SH-SY5Y (cell line): ENCODE measurements around the gene SLC4A1.
A peak's percentile ranks its signal among the peaks of the same experiment; 100 is the strongest.

Source experiments
- GATA2 ChIP-seq: IDR thresholded peaks from 2 replicates; pipeline ENCODE4 v1.6.1; 2011; ENCODE audit warnings: mild to moderate bottlenecking, low read depth, low read length
- GATA3 ChIP-seq: IDR thresholded peaks from 2 replicates; pipeline ENCODE4 v1.6.1; 2011; ENCODE audit warnings: low read depth, mild to moderate bottlenecking, low read length, moderate library complexity

SLC4A1 gene

DNA sequence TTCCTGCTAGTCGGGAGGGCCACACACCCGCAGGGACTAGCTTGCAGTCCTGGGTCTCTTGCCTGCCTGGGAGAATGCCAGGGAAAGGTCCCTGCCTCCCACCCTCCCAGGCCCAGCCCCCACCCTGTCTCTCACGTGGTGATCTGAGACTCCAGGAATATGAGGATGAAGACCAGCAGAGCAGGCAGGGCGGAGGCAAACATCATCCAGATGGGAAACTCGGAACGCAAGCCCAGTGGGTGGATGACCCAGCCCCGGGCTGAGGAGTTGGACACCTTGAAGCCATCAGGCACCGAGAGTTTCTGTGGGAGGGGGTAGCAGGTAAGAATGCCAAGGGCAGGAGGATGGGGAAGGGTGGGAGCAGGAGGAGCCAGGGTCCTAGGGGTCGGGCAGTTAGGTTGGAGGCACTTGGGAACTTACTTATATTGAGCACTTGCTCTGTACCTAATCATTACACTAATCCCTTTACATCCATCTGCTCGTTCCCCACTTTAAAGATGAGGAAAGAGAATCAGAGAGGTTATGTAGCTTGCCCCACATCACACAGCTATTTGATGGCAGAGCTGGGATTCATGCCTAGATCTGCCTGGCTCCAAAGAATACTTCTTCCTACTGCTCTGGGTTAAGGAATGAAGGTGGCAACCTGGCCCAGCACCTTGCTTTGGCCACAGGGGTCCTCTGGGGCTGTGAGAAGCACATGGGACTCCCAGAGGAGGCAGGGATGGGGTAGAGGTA lies 13.4 kb downstream of the SLC4A1 start:
- no peak for TF ChIP-seq GATA3
- TF ChIP-seq GATA2: no peak

DNA sequence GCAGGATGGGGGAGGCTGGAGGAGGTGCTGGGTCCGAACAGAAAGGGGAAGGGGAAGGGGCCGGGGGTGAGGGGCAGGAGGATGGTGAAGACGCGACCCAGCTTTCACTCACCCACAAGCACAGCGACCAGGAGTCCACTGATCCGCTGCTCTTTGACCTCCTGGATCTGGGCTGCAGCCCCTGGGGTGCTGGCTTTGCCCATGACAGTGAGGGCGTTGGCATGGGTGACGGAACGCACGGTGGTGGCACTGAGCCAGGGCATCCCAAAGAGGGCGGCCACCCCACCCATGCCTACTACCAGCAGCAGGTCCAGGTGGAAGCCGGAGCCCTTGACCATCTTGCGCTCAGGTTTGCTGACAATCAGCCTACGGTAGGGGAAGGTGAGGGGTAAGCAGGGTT lies 14.9 kb downstream of the SLC4A1 start:
- TF ChIP-seq GATA3: no peak
- TF ChIP-seq GATA2: no peak

DNA sequence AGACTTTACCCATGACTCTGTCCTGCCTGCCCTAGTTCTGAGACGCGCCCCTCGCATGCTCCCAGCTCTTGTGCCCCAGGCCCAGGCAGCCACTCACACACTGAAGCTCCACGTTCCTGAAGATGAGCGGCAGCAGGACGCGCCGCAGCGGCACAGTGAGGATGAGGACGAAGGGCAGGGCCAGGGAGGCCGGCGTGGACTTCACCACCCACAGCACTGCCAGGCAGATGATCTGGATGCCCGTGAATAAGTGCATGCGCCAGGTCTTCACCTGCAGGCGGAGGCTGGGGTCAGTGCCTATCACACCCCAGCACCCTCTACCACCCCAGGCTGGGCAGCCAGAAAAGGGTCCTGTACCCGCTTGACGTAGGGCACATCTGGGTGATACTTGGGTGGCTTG lies 16.9 kb downstream of the SLC4A1 start:
- no peak for TF ChIP-seq GATA2

DNA sequence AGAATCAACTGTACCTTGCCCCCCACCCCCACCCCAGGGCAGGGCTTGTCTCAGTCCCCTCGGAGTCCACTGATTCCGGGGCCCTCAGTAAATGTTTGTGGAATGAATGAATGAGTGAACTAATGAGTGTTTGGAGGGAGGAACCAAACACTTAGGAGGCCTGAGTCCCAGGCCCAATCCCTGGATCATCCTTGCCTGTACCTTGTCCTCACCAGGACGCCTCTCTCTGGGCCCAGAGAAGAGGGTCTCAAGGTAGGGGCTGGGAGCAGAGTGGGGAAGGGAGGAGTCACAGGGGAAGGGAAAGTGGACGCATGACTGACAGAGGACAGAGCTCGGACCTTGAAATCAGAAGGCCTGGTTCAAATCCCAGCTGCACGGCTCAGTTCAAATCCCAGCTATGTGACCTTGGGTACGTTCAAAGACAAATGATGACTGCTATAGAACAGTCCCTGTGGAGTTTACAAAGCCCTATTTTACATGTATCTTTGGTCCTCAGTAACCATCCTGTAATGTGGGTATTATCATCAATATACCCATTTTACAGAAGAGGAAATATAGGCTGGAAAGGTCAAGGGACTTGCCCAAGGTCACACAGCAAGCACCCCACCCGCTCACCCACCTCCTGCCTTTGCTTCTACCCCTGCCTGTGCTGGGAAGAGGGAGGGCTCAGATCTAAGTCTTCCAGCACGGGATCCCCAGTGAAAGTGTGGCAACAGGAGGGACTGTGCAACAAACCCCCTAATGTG lies 18.3 kb downstream of the SLC4A1 start:
- TF ChIP-seq GATA3 (no peak), GATA2 (no peak)

DNA sequence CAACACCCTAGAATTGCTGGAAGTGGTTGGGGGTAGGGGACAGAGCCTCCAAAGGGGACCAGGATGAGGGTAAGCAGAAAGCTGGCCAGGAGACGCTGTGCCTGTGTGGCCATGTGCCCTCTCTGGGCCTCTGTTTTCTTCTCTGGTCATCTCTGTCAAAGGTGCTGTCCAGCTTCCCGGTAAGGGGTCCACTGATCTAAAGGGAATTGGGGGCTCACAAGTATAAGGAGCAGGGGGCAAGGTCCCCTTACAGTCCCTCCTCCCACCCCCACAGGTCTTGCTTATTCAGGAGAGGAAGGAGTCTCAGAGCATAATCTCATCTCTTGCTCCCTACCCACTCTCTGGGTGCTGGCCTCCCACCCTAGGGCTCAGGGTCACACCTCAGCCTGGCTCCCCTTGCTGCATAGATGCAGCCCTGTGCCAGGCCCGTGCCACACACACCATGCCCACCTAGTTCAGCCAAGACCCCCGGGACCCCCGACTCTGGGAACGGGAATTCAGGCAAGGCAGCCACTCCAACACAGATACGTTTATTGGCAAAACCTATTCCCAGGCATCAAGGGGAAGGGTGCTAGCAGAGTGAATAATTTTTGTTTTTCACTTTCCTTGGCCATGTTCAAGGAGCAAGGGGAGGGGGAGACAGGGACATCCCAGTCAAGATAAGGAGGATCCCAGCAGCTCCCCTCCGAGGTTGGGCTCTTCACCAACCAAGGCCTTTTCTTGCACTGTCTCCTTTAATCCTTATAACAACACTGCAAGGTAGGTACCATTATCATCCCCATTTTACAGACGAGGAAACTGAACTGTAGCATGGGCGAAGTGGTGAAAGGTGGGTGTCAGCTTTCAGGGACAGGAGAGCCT lies 19.8 kb downstream of the SLC4A1 start:
- TF ChIP-seq GATA3 (no peak), GATA2 (no peak)

DNA sequence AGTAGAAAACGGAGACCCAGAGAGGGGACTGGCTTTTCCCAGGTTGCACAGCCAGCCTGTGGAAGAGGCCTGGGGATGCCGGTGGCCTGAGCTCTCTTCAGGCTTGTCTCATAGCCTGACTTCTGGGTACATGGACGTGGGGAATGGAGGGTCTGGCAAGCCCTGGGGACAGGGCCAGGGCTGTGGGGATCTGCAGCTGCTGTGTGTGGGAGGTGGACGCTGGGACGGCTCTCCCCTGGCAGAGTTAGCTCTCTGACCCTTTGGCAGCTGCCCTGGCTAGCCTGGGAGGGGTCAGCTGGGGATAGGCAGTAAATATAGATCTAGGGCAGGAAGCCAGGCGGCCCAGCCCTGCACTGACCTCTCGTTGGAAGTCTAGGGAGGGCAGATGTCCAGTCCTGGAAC lies 20.5 kb downstream of the SLC4A1 start:
- TF ChIP-seq GATA2 (no peak), GATA3 (no peak)

DNA sequence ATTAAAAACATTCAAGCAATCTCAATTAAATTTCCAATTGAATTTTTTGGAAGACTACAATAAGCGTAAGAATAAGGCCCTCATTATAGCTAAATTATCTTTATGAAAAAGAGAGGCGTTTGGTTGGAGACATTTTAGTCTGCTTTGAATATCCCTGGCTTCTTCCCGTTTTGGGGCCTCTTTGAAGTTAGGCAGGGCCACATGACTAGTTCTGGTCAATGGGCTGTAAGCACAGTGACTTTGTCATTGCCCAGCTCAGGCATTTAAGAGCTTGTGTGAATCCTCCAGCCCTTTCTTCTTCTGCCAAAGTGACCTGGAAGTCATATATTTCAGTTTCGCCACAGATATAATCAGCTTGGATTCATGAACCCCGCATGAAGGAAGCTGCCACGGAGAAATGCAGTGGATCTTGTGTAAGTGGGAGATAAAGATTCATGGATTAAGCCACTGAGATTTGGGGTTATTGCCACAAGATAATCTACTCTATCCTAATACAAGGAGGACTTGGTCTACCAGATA lies 26.8 kb downstream of the SLC4A1 start:
- TF ChIP-seq GATA3 (no peak), GATA2 (no peak)

DNA sequence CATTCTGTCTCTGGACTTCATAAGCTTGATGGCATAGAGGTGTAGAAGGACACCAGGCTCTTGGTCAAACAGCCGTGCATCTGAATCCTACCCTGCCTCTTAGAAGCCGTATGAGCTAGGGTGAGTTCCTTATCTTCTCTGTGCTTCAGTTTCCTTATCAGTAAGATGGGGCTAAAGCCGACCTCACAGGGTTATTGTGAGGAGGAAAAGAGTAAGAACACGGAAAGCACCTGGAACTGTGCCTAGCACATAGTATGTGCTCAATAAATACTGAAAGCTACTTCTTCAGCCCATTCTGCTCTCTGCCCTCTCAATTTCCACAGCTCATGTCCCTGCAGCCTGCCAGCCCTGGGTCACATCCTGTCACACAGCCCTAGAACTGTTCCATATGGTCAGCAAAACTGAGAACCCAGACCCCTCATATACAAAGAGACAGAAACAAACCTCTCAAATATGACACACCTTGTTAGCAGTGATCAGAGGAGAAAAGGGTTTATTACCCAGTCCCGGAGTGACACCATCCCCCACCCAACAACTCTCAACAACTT lies 31.4 kb downstream of the SLC4A1 start:
- TF ChIP-seq GATA3 (no peak), GATA2 (no peak)

DNA sequence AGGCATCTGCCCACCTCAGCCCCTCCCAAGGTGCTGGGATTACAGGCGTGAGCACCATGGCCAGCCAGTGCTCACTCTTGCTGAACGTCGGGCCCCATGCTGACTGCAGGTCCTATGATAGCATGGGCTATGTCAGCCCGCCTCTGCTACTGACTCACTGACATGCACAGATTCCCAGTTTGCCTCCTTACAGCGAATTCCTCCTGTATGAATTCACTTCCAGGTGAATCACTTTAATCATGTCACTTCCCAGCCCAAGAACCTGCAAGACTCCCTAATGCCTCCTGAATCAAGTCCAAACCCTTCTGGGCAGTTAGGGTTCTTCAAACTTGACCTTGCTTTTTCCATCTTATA lies 32.4 kb downstream of the SLC4A1 start:
- TF ChIP-seq GATA2 (no peak), GATA3 (no peak)

DNA sequence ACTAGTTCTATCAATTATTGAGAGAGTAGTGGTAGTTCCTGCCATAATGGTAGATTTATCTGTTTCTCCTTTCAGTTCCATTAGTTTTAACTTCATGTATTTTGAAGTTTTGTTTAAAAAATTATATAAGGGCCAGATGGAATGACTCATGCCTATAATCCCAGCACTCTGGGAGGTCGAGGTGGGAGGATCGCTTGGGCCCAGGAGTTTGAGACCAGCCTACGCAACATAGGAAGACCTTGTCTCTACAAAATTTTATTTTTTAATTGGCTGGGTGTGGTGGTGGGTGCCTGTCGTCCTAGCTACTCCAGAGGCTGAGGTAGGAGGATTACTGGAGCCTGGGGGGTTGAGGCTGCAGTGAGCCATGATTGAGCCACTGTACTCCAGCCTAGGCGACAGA lies 34.4 kb downstream of the SLC4A1 start:
- TF ChIP-seq GATA2: no peak
- no peak for TF ChIP-seq GATA3

DNA sequence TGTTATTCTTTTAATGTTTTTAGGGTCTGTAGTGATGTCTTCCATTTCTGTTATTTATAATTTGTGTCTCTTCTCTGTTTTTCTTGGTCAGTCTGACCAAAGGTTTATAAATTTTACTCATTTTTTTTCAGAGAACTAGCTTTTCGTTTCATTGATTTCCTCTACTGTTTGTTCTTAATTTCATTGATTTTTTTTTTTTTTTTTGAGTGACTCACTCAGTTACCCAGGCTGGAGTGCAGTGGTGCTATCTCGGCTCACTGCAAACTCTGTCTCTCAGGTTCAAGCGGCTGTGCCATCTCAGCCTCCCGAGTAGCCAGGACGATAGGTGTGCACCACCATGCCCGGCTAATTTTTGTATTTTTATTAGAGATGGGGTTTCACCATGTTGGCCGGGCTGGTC lies 35.9 kb downstream of the SLC4A1 start:
- TF ChIP-seq GATA3: no peak
- TF ChIP-seq GATA2: no peak

DNA sequence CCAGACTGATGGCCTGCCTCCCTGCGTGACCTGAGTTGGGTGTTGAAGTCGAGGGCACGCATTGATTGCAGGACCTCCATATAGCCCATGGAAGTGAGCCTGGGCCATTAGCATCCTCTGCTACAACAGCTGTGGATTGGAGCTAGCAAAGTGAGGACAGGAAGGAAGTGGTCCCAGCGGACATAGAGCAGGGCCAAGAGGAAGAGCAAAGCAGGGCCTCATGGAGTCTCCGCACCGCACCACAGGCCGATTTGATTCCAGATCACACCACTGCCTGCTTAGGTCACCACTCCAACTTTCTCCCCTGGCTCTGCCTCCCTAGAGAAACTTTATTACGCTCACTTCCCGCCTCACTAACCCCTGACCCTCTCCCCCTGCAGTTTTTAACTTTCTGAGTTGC lies 37.8 kb downstream of the SLC4A1 start:
- TF ChIP-seq GATA2 (no peak), GATA3 (no peak)

DNA sequence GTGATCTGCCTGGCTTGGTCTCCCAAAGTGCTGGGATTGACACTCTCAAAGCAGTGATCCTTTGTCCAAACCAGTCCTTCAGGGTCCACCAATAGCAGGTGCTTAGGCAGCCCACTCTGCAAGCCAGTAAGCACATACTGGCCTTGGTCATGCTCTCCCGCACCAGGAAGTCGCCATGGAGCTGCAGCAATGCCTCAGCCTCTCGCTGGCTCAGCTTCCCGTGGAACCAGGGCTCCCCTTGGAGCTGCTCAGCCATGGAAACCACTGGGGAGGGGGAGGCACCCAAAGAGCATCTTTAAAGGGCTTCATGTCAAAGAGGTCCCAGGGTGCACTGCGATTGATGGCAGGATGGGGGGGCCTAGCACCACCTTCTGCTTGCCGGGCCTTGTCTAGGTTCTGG lies 38.8 kb downstream of the SLC4A1 start:
- no peak for TF ChIP-seq GATA2

DNA sequence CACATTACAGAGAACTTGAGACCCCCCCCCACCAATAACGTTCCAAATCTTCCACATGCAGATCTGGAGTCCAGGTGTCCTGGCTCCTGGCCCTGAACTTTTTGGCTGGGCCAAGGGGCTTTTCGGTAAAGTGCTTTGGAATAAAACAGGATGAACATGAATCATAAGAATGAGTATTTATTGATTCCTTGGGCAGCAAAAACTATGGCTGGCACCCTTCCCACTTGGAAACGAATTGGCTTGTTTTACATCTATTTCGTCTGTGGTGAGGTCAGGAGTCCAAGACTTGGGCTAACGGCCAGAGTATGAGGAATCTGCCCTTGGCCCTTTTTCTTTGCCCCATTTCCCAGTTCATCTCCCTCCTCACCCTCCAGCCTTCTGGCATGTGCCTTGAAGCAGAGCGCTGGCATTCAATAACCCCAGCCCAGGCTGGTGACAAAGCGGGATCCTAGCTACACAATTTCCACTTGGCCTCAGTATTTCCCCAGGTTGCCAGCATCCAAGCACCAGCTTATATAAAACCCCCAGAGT lies 44.3 kb downstream of the SLC4A1 start:
- TF ChIP-seq GATA3 (no peak), GATA2 (no peak)

DNA sequence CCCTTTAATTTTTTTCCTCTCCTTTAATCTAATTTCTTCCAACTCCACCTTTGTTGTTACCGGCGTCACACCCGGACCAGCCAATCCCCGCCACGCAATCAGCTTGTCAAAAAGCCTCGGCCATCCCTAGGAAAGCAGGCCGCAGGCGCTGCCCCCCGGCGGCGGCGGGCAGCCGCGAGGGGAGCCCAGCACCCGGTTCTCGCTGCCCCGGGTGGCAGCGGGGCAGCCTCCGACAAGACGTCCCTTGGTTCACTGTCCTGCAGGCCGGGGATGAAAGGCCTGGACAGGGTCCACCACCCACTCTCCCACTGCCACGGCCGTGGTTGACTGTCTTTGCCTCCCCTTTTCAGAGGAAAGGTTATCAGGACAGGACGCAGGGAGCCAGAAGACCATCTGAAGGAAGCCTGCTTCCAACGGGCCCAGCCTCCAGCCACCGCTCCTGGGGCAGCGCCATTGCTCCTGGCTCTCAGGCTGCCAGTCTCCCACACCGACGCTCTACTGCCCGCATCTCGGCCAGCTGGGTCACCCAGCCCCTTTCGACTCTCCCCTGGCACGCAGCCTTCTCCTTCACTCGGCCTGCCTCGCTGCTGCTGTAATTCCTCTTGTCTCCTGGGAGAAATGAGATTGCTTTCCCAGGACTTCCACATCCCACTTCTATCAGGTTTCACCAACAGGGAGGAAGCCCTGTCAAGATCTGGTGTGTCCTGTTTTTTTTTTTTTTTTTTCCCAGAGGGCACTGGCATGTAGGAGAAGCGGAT lies 45.6 kb downstream of the SLC4A1 start:
- TF ChIP-seq GATA2: 0 out of 2 replicates have a peak, but pooled peaks have one; percentile 7
- no peak for TF ChIP-seq GATA3

DNA sequence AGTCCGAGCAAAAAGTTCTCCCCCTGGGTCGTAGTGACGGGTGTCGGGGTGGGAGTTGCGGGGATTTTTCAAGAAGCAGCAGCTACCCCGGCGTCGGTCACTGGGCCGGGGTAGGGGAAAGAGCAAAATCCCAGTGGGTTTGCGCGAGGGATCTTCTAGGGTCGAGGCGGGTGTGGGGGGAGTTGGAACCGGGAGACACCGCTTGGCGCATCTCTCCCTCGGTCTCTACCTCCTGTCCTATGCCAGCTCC lies 46.1 kb downstream of the SLC4A1 start:
- no peak for TF ChIP-seq GATA3
- TF ChIP-seq GATA2: no peak
